SIG-M5 treated with dmso at 0.1 percent for 504 hours (cell line): ENCODE results near the gene RNPEP.
"Not testable (repeated sequence)": the region's sequence is repeated elsewhere in the genome, so short reads cannot be mapped to it uniquely, and the experiment has no call there.

ENCODE experiments used
- DNase-seq: peaks from one replicate; lab custom pipeline; 2025; ENCODE audit not compliant: unreplicated experiment; lab: John Stamatoyannopoulos, UW

RNPEP gene

DNA sequence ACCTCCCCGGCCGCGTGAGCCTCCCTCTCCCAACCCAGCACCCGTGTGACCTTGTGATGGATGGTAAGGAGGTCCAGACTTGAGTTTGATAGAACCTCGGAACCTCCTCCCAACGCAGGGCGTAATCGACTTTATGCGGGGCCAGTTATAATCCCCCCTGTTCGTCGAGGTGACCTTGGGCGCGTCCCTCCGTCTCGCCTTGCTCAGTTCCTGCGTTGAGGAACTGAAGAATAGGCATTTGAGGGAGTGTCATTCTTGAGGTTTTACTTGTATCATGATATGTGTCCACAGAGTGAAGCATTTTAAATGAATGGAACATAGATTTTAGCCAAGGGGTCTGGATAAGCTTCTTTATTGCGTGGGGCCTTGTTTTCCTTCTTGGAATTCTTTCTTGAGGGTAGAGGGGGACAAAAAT, 26.7 kb upstream of the RNPEP start:
- peak; percentile 26 for DNase-seq

GRCh38 chr1:201958348-201958747, 24.1 kb upstream of the RNPEP start:
- no peak for DNase-seq

- DNase-seq, result not testable (repeated sequence)
Observed at GRCh38 chr1:201962382-201962781, 20.1 kb upstream of the RNPEP start.

- no peak for DNase-seq
Observed at GRCh38 chr1:201964261-201964660, 18.2 kb upstream of the RNPEP start.

GRCh38 chr1:201966171-201966570, 16.3 kb upstream of the RNPEP start:
- DNase-seq, result no peak

DNA sequence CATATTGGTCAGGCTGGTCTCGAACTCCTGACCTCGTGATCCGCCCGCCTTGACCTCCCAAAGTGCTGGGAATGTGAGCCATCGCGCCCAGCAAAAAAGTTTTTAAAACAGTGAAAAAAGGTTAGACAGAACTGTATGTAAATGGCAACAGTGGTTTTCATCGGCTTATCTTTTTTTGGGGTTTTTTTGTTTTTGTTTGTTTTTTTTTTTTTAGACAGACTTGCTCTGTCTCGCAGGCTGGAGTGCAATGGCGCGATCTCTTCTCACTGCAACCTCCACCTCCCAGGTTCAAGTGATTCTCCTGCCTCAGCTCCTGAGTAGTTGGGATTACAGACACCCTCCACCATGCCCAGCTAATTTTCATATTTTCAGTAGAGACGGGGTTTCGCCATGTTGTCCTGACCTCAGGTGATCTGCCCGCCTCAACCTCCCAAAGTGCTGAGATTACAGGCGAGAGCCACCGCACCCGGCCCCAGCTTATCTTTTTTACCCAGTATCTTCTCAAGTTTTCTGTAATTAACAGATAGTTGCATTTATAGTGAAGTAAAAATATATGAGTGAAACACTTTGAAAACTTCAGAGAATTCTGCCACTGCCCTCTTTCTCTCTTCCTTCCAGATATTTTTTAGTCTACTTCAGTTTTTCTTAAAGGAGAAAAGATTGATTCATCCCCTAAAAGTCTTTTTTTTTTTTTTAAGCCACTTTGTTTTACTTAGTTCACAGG, 14.1 kb upstream of the RNPEP start:
- DNase-seq, result no peak

DNA sequence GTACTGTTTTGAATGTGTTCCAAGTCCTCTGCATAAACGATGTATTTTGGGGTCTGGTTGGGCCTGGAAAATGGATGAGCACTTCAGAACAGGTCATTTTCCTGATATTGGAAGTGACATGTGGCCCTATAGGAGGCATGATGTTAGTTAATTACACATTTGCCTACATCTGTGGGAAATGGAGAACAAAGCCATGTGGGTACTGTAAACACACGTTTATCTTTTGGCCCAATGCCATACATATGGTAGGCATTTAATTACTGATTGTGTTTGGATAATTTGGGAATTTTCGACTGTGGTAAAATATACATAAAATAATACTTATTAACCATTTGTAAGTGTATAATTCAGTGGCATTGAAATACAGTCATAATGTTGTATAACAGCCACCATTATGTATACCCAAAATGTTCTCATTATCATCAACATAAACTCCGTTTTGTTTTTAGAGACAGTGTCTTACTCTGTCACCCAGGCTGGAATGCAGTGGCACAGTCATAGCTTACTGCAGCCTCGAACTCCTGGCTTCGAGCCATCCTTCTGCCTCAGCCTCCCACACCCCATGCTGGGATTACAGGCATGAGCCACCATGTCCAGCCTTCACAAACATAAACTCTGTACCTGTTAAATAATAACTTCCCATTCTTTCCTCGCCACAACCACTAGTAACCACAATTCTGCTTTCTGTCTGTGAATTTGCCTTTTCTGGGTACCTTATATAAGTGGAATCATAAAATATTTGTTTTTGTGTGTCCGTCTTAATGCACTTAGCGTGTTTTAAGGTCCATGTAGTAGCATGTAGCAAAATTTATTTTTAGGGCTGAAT, 11.9 kb upstream of the RNPEP start:
- DNase-seq, result no peak

- DNase-seq, result peak; percentile 63
Observed at GRCh38 chr1:201982082-201982622, 296 bp upstream of the RNPEP start.

DNA sequence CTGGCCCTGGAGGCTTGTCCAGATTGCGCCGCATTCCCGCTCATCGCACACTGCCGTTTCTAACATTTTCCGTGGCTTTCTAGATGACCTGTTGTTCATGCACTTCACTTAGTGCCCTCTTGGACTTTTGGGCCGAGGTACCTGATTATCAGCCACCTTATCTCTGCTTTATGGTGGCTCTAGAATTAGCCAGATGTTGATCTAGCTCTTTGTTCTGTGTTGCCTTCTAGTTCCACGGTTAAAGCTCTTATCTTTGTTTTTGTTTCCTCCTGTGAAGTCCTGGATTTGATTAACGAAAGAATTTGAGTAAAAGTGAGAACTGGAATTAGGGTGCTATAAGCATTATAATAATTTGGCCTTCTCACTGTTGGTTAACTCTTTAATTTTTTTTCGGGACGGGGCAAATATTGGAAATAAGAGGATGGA, 945 bp downstream of the RNPEP start:
- no peak for DNase-seq

GRCh38 chr1:201984446-201984845, 2.0 kb downstream of the RNPEP start:
- no peak for DNase-seq

GRCh38 chr1:201985355-201985754, 2.9 kb downstream of the RNPEP start:
- DNase-seq, result no peak

DNA sequence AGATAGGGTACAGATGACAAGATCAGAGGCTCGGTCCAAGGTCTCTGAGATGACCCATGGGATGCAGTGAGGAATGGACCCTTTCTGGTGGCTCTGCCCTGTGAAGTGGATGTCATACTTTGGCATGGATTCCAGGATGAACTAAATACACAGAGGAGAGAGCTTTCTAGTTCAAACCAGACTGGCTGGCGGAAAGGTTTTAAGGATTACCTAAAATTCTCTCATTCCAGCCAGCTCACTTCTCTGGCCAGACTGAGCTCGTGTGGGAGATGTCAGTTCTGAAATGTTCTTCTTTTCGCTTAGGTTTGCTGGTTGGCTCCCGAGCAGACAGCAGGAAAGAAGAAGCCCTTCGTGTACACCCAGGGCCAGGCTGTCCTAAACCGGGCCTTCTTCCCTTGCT, 6.2 kb downstream of the RNPEP start:
- DNase-seq, result no peak

DNA sequence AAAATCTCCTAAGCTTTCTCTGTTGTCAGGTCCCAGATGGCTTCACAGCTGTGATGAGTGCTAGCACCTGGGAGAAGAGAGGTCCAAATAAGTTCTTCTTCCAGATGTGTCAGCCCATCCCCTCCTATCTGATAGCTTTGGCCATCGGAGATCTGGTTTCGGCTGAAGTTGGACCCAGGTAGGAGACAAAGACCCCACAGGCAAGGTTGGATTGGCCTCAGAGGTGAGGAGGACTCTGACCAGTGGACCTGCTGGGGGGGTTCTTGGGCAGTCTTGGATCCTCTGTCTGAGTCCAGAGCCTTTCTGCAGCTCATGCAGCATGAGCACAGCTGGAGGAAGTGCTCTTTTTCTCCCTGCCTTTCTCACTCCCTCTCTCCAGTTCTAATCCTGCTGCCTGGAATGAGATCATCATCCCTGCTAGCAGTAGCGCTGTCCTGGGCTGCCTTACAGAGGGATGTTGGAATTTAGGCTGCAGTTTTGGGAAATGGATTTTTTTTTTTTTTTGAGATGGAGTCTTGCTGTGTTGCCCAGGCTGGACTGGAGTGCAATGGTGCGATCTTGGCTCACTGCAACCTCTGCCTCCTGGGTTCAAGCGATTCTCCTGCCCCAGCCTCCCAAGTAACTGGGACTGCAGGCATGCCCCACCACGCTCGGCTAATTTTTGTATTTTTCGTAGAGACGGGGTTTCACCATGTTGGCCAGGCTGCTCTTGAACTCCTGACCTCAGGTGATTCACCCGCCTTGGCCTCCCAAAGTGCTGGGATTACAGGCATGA, 7.1 kb downstream of the RNPEP start:
- DNase-seq, result no peak

DNA sequence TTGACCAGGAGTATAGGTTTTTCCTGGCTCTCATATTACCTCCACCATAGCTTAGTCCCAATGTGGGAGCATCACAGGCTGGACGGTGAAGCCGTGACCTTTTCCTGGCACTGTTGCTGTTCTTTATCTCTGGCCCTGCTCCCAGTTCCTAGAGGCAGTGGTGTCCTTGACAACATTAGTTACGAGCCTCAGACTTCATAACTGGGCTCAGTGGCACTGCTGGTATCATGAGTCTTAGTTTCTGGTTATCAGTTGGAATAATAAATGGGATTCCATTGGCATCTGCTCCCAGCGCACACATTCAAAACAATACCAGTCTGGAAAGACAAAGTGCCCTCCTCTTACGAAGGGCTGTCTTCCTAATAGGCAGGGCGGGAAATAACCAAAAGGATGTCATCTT, 8.0 kb downstream of the RNPEP start:
- no peak for DNase-seq

- peak; percentile 70 for DNase-seq
Observed at GRCh38 chr1:201999625-202000238, 17.3 kb downstream of the RNPEP start.

GRCh38 chr1:202002507-202002906, 20.1 kb downstream of the RNPEP start:
- no peak for DNase-seq

DNA sequence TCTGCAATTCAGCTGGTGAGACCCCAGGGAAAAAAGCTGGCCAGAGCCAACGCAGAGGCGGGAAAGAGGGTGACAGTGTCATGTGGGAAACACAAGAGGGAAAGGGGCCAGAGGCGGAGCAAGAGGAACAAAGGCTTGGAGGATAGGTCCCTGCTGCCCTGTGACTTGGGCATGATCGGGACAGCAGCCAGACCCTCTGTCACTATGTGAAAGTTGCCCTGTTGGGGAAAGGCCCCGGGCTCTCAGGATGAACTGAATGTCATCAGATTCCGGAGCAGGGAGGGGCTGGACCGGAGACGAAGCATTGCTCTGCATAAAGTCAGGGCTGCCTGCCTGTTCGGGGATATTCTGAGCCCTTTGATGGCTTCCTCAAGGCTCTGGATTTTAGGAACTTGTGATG, 22.3 kb downstream of the RNPEP start:
- DNase-seq, result no peak

DNA sequence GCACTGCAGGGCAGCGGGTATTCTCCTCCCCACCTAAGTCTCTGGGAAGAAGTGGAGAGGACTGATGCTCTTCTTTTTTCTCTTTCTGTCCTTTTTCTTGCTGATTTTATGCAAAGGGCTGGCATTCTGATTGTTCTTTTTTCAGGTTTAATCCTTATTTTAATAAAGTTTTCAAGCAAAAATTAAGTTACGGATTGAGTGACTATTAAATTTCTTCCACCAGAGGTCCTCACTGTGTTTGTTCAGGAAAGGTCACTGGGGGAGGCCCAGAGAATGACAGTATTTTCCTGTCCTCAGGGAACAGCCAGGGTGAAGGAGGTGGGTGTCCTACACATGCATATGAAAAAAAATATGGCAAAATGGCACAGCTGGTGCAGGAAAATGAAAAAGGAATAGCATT, 23.5 kb downstream of the RNPEP start:
- no peak for DNase-seq

GRCh38 chr1:202007304-202007703, 24.9 kb downstream of the RNPEP start:
- no peak for DNase-seq

DNA sequence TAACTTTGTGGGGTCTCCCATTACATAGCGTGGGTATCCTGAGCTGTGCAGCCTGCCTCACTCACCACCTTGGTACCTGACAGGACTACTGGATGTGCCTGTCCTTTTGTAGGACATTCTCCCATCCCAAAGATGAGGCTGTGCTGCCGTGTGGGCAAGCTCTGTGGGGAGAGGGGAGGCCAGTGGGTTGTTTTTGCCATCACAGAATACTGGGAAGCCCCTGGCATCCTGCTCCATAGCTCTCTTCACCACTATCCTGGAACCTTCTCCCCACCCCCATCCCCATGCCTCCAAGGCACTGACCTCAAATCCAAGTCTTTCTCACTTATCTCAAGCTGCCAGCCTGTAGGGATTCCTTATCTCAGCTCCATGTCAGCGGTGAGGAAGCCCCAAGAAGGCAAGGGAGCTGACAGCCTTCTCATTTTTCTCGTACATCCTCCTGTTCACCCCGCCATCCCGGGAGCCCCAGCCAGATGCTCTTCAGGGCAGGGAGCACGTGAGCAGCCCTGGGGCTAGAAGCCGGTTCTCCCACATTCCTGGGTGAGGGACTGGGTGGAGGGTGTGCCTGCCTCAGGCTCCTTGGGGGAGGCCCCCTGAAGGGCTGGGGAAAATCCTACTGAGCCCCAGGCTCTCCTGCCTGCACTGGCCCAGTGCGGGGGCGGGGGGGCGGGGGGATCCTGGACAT, 25.5 kb downstream of the RNPEP start:
- peak; percentile 29 for DNase-seq
